Subcutaneous abdominal adipose tissue (tissue), 5 donors: ENCODE data around the gene MAGOHB.

Experiments used
- H3K27ac ChIP-seq: one replicate; pipeline ENCODE4 v1.7.0; 2013; ENCODE audit warnings: low read depth, mild to moderate bottlenecking, inconsistent platforms, low read length, moderate library complexity
- H3K27me3 ChIP-seq, 5 donors: one replicate each; pipeline ENCODE4 v1.7.0; 2013; ENCODE audit warnings: low read length in 5 of 5, inconsistent platforms in 1 of 5; ENCODE audit not compliant: control insufficient read depth in 5 of 5, insufficient read depth in 4 of 5
- H3K36me3 ChIP-seq, 5 donors: one replicate each; pipeline ENCODE4 v1.7.0; 2013; ENCODE audit warnings: low read length in 5 of 5; ENCODE audit not compliant: control insufficient read depth in 5 of 5, insufficient read depth in 5 of 5
- H3K4me1 ChIP-seq, 5 donors: one replicate each; pipeline ENCODE4 v1.7.0; 2013; ENCODE audit warnings: low read length in 5 of 5, mild to moderate bottlenecking in 3 of 5, moderate library complexity in 1 of 5; ENCODE audit not compliant: control insufficient read depth in 5 of 5, insufficient read depth in 5 of 5
- H3K4me3 ChIP-seq, 5 donors: one replicate each; pipeline ENCODE4 v1.7.0; 2013; ENCODE audit warnings: low read length in 5 of 5, low read depth in 1 of 5
- H3K9ac ChIP-seq, 5 donors: one replicate each; pipeline ENCODE4 v1.7.0; 2013; ENCODE audit warnings: low read length in 5 of 5, mild to moderate bottlenecking in 4 of 5, moderate library complexity in 3 of 5
- H3K9me3 ChIP-seq, 5 donors: one replicate each; pipeline ENCODE4 v1.7.0; 2013; ENCODE audit warnings: low read length in 5 of 5; ENCODE audit not compliant: control insufficient read depth in 5 of 5
- donor health status: healthy.
- donor health status: healthy.
- donor health status: healthy.
- donor health status: healthy.
- donor health status: healthy.

The MAGOHB gene

DNA sequence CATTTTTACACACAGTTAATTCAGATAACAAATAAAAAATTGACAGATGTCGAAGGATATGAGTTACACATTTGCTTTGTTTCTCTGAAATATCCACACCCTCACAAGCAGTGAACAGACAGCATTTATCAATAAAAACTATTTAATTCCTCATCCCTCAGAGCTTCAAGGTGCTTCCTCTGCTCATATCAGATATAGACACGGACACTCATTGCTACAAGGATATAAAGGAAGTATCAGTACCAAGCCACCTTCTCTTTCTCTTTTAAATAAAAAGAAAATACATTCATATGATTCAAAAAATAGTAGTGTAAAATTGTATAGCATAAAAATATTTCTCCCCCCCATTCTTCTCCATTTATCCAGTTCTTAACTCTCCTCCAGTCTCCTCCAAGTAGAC, 21.9 kb upstream of the MAGOHB start:
- Histone ChIP-seq H3K4me1 (peaks cover 0 to 9% (median 5%) of the 10 kb centered on the region in 5 donors), H3K27me3 (no peaks in the 10 kb centered on the region), H3K36me3 (no peaks in the 10 kb centered on the region), H3K27ac (no peak overlapping the region), H3K4me3 (no peak overlapping the region), H3K9ac (no peak overlapping the region), H3K9me3 (no peaks in the 10 kb centered on the region)

DNA sequence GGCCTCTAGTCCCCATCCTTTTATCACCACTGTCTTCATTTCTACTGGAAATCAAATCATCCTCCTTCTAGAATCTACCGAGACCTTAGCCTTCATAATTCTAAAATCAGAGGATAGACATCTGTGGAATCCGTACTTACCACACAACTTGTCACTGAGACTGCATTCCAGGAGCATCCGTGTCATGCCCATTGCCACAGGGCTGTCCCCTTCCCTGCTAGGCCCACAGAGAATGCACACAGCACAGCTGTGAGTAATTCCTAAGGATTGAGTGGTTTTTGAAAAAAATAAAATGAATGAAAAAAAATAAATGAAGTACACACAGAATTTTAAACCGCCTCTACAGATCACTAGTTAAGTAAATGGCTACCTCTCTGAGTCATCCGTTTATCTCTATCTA, 21.0 kb upstream of the MAGOHB start:
- peaks cover 0 to 9% (median 5%) of the 10 kb centered on the region in 5 donors for H3K4me1 ChIP-seq

DNA sequence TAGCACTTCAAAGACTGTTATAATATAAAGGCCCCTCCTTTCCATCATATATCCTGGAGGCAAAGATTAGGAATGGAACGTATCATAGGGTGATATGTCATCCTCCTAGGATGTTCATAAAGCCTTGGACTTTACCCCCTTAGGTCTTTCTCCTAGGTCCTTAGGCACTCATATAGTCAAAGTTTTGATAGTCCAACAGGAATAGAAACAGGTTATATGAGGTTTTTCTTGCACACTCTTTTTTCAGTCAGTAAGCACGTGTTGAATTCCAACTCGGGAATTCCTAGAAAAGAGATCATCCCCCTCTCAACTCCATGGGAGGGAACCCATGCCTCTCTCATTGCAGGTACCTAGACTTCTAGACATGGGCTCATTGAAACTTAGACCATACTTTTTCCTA, 20.1 kb upstream of the MAGOHB start:
- Histone ChIP-seq H3K36me3 (no peaks in the 10 kb centered on the region), H3K4me1 (peaks cover 0 to 9% (median 5%) of the 10 kb centered on the region in 5 donors), H3K9me3 (no peaks in the 10 kb centered on the region), H3K9ac (no peak overlapping the region), H3K27me3 (no peaks in the 10 kb centered on the region), H3K27ac (no peak overlapping the region), H3K4me3 (no peak overlapping the region)

More for the DNA sequence above, 21.0 kb upstream of the MAGOHB start:
- Histone ChIP-seq H3K36me3 (no peaks in the 10 kb centered on the region), H3K27ac (no peak overlapping the region), H3K9me3 (no peaks in the 10 kb centered on the region), H3K9ac (no peak overlapping the region), H3K4me3 (no peak overlapping the region), H3K27me3 (no peaks in the 10 kb centered on the region)

DNA sequence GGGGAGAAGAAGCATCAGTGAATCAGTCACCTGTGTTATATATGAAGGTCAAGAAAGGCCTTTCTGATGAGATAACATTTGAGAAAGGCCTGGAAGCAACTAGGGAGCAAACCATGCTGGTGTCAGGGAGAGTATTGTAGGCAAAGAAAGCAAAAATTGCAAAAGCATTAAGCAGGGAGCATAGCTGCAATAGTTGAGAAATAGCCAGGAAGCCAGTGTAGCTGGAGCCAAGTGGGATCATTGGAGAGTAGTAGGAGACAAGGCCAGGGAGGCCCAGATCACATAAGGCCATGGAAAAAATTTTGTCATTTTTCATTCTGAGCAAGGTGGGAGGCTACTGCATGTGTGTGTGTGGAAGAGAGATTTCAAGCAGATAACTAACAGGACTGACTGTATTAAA, 18.8 kb upstream of the MAGOHB start:
- Histone ChIP-seq H3K4me3 (no peak overlapping the region), H3K27ac (no peak overlapping the region), H3K4me1 (peaks cover 0 to 9% (median 5%) of the 10 kb centered on the region in 5 donors), H3K27me3 (no peaks in the 10 kb centered on the region), H3K9me3 (no peaks in the 10 kb centered on the region), H3K36me3 (no peaks in the 10 kb centered on the region), H3K9ac (no peak overlapping the region)

DNA sequence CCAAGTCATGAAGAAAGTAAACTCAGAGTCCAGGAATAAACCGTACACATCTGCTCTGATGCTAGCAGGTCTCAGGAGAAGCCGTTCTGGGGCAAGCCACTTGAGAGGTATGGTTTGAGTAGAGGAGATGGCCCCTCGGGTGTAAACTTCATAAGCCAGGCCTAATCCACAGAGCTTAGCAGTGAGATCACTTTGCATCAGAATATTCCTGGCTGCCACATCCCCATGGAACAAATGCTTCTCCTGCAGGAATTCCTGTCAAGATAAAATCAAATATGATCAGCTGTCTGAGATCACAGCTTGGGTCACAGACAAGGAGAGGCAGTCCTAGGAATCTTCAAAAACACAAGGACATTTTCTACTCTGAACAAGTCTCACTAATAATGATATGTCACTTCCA, 11.2 kb upstream of the MAGOHB start:
- Histone ChIP-seq H3K4me3 (no peak overlapping the region), H3K36me3 (no peaks in the 10 kb centered on the region), H3K9me3 (no peaks in the 10 kb centered on the region), H3K4me1 (no peaks in the 10 kb centered on the region), H3K27ac (no peak overlapping the region), H3K27me3 (peaks cover 0 to 7% (median 3%) of the 10 kb centered on the region in 5 donors), H3K9ac (no peak overlapping the region)

DNA sequence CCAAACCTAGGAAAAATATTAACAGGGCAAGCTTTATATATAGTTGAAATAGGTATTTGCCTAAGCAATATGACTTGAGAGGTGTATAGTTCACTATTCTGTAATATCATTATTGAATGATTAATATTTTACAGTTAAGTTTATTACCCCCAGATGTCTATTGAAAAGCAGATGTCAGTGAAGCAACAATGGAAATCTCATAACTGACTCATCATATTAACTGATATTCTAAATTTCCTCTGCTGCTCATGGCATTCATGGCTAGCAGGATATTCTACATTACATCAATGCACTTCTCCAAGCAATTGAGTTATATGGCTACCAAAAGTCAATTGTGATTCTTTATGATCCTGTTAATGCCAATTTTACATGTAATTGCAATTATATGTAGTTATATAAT, 9.7 kb upstream of the MAGOHB start:
- Histone ChIP-seq H3K36me3 (no peaks in the 10 kb centered on the region), H3K27me3 (peaks cover 0 to 13% (median 3%) of the 10 kb centered on the region in 5 donors), H3K9me3 (no peaks in the 10 kb centered on the region), H3K27ac (no peak overlapping the region), H3K4me3 (no peak overlapping the region), H3K9ac (no peak overlapping the region), H3K4me1 (no peaks in the 10 kb centered on the region)

DNA sequence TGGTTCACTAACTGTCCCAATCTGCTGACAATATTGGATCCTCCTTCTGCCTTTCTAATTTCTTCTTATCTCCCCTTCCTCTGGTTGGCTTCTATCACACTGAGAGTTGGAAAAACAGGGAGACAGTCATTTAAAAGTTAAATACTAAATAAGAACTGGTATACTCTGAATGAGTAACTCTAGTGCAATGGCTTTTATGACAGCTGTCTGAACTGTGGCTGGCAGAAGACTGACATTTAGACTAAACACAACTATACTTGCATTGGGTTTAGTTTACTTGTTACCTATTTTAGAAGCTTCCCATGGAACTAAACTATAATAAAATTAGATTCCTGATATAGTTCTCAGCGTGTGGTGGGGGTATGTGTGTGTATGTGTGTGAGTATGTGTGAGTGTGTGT, 7.9 kb upstream of the MAGOHB start:
- Histone ChIP-seq H3K27ac (no peak overlapping the region), H3K36me3 (no peaks in the 10 kb centered on the region), H3K9ac (no peak overlapping the region)

DNA sequence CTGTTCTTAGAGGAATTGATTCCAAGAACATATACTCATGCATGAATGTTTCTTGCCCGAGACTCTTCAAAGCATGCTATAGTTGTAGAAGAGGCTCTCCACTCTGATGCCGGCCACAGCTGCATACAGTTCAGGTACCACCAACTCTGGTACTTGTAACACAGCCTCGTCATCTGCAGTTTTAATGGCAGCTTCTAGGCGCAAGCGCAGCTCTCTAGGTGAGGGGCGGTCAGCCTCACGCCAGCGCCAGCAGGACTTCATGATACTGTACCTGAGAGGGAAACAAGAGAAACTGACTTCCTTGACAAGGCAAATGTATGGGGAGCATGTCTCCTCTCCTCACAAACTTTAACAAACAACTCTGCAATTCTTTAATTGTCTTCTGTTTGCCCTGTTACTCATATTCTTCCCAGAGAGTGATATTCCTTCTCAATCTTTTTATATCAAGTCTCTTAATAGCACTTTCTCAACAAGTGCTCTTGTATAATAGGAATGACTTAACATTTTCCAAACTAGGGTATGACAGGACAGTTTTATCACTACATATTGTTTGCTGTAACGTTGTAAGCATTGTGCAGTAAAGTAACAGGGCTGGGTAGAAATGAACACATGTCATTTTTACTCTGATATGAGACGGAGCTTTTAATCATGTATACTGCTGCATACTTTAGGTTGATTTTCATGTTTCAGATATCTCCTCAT, 6.8 kb upstream of the MAGOHB start:
- H3K9me3 ChIP-seq = no peaks in the 10 kb centered on the region
- no peaks in the 10 kb centered on the region for H3K36me3 ChIP-seq
- no peak overlapping the region for H3K27ac ChIP-seq
- no peak overlapping the region for H3K9ac ChIP-seq
- no peaks in the 10 kb centered on the region for H3K4me1 ChIP-seq
- no peak overlapping the region for H3K4me3 ChIP-seq
- H3K27me3 ChIP-seq = peaks cover 0 to 13% (median 3%) of the 10 kb centered on the region in 5 donors

More for the DNA sequence above, 7.9 kb upstream of the MAGOHB start:
- no peaks in the 10 kb centered on the region for H3K4me1 ChIP-seq
- H3K9me3 ChIP-seq = no peaks in the 10 kb centered on the region
- peaks cover 0 to 13% (median 3%) of the 10 kb centered on the region in 5 donors for H3K27me3 ChIP-seq
- no peak overlapping the region for H3K4me3 ChIP-seq

DNA sequence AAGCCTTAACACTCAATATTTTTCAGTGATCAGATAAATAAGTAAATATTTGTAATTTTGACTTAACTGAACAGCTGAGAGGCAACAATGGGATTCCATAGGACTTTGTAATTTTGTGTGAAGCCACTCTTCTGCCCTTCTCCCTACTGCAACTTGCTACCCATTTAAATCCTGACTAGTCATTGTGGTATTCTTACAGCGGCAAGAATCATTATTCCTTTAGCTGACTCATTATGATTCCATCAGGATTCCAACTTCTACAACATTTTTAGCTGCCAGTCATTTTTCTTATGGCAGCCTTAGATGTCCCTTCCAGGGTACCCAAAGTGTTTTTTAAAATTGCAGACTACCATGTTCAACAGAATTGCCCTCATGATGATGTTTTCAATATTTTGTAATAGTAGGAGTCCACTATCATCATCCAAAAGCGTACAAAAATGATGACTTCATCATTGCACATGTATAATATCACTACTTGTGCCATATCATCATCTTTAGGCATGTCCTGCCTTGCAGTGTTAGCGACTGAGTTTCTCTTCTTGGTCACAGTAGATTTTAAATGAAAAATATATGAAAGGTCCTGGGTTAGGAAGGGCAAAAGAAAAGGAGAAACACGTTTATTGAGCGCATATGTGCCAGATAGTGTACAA, 5.1 kb upstream of the MAGOHB start:
- H3K27me3 ChIP-seq = peaks cover 0 to 13% (median 3%) of the 10 kb centered on the region in 5 donors
- no peaks in the 10 kb centered on the region for H3K9me3 ChIP-seq
- H3K27ac ChIP-seq = no peak overlapping the region
- H3K9ac ChIP-seq = no peak overlapping the region
- H3K4me1 ChIP-seq = peaks cover 0 to 6% (median 5%) of the 10 kb centered on the region in 5 donors
- H3K4me3 ChIP-seq = no peak overlapping the region
- H3K36me3 ChIP-seq = no peaks in the 10 kb centered on the region

DNA sequence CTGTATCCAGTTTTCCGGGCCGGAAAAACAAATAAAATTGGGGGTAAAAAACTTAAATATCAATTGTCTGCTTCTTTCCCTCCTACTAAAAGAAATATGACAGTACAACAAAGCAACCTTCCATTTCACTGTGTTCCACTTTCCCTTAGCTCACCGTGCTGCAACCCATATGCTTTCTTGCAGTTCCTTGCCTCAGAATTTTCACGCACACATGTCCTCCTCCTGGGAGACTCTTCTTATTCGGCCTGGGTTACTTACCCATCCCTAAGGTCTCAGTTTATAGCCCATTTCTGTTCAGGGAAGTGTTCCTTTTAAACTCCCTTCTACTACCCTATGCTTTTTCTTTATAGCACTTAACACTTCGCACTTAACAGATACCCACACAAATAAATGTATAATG, 4.5 kb upstream of the MAGOHB start:
- peaks cover 0 to 9% (median 7%) of the 10 kb centered on the region in 5 donors for H3K4me1 ChIP-seq
- peaks cover 0 to 13% (median 3%) of the 10 kb centered on the region in 5 donors for H3K27me3 ChIP-seq
- no peak overlapping the region for H3K27ac ChIP-seq

More for the DNA sequence above, 4.5 kb upstream of the MAGOHB start:
- Histone ChIP-seq H3K4me3 (no peak overlapping the region), H3K9ac (no peak overlapping the region), H3K36me3 (no peaks in the 10 kb centered on the region), H3K9me3 (no peaks in the 10 kb centered on the region)
